GM19023 (cell line): ENCODE measurements around the gene GUCA1A.
"Not testable (repeated sequence)": the region's sequence is repeated elsewhere in the genome, so short reads cannot be mapped to it uniquely, and the experiment has no call there.

Experiments
- ATAC-seq: cut with Tn5 transposase; IDR thresholded peaks from one replicate; pipeline ENCODE4 v1.9.1; 2021; ENCODE audit warnings: mild to moderate bottlenecking, moderate library complexity; ENCODE audit not compliant: unreplicated experiment

GUCA1A gene

DNA sequence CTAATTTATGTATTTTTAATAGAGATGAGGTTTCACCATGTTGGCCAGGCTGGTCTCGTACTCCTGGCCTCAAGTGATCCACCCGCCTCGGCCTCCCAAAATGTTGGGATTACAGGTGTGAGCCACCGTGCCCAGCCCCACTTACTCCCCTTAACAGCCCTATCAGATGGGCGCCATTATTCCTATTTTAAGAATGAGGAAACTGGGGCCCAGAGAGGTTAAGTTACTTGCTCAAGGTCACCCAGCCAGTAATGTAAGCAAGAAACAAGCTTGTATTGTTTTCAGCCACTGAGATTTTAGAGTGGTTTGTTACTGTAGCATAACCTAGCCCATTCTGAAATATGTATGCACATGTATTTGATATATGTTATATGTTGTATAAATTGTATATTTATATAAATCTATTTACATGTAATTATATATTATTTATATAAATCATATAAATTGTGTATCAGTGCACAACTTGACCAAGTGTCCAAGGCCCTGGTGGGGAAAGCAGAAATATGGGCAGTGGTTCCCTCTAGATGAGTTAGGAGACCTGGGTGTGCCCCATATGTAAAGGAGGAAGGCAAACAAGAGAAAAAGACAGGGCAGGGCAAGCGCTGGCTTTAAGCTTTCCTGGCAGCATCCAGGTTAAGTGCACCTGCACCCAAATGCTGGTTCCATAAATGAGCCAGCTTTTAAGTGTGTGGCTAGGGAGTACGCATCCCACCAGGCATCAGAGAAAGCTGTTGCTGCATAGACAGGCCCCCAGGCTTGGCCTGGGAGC, 1.2 kb upstream of the GUCA1A start:
- ATAC-seq = no peak

DNA sequence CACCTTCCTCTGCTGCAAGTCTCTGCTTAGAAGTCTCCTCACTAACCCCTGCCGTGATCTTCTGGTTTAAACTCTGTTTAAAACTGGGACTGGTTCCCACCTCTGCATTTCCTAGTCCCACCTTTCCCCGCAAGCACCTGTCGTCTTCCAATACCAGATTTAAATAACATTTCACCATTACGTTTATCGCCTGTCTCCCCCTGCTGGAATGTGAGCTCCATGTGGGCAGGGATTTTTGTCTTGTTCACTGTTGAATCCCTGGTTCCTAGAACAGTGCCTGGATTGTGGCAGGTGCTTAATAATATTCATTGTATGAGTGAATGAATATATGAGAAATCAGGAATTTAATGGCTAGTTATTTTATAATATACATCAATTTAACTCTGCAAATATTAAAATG, 2.7 kb downstream of the GUCA1A start:
- no peak for ATAC-seq

DNA sequence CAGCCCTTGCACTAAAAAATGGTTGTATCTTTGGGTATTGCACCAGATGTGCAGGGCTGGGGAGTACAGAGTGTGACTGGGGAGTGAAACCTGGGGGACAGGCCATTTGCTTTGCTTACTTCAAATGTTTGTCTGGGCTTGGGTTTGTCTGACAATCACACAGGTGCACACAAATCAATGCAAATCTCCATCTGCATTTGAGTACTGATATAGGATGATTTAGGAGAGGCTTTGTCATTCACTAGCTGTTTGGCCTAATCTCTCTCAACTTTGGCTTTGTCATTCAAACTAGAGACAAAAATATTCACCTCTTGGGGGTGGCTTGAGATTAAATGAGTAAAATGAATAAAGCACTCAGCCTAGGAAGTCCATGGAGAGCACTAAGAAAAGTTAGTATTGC, 3.8 kb downstream of the GUCA1A start:
- no peak for ATAC-seq

DNA sequence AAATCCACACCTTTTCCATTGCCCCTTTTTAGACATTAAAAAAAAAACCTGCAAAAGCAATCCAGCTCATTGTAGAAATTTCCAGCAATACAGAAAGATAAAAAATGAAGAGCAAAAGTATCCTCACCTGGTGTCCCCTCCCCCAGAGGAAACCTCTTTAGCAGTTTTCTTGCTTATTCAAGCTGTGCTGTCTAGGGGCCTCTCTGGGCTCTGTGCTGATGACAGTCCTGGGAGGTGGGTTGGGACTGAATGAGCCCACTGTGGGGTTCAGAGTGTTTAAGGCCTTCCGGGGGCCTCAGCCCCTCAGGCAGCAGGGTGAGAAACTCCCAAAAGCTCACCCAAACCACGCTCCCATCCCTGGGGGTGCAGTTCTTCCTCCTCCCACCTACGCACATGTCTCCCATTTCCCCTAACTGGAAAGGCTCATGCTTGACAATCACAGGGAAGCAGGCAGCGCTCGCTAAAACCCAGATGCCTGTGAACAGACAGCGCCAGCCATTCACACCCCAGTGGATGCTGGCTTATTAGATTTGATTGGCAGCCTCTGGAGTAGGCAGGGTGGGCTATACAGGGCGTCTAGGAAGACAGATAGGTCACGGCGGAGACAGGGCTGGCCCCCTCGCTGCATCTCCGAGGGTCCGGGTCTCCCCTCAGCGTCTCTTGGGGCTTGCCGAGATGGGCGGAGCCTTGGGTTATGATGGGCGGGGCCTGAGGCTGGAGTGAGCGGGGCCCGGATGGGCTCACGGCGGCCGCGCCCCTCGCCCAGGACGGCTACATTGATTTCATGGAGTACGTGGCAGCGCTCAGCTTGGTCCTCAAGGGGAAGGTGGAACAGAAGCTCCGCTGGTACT, 4.6 kb downstream of the GUCA1A start:
- ATAC-seq = no peak

DNA sequence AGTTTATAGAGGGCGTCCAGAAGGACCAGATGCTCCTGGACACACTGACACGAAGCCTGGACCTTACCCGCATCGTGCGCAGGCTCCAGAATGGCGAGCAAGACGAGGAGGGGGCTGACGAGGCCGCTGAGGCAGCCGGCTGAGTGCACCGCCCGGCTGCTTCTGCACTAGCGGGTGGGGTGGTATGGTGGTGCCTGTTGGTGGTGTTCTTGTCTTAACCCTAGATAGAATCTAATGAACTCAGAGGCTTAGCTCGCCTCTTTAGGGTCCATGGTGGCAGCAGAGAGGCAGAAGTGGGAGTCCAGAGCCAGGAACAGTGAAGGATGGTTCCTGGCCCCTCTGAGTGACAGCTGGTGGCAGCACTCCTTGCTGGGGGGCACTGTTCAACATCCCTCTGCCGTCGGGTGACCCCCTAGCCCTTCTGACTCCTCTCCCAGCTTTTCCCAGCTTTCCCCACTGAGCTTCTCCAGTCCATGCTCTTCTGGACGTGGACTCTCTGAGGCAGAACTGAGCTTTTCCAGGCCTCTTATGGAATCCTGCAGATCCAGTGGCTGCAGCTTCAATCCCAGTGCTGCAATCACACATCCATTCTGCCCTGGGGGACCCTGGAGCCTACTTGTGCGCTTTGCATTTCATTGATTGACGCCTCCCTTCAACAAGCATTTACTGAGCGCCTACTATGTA, 6.2 kb downstream of the GUCA1A start:
- no peak for ATAC-seq

DNA sequence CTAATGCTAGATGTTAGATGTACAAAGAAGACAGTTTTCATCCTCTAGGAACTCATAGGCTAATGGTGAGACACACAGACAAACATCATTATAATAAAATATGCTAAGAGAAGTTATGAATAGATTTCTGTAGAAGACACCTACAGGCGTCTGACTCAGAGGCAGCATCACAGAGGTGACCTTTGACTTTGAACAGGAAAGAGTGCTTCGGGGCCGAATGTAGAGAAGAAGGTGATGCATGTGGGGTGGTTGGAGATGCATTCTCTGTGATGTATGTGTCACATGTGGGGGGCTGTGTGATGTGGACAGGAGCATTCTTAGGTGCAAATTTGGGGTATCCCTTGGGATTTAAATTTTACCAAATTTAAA, 6.8 kb downstream of the GUCA1A start:
- no peak for ATAC-seq

DNA sequence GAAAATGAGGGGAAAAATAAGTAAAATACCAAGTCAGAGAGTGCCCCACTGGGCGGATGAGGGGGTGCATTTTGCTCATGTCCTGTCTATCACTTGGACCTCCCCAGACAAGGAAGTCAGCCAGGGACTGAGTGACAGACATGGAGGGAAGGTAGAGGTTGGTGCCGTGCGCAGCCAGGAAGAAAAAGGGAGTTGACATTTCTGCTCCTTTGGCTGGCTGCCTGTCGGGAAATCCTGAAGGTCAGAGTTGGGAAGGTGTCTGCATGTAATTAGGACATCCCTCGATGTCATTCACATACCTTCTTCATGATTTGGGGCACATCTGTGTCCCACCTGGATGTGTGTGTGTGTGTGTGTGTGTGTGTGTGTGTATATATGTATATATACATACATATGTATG, 8.9 kb downstream of the GUCA1A start:
- ATAC-seq = no peak

DNA sequence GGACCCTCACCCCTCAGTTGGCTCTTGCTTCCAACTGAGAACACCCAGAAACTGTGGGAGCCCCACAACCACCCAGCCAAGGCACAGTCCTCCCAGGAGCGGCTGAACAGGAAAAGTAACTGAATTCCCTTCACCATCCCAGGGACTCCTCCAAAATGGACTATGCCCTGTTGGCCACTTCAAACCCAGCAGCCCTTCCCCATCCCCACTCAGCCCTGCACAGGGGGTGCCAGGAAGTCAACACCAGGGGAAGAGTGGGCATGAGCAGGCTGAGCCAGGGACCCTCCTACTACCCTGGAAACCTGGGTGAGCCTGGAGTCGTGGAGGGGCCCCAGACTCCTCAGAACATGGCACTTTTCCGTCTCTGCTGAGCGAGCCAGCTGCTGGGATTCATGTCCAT, 11.3 kb downstream of the GUCA1A start:
- no peak for ATAC-seq

DNA sequence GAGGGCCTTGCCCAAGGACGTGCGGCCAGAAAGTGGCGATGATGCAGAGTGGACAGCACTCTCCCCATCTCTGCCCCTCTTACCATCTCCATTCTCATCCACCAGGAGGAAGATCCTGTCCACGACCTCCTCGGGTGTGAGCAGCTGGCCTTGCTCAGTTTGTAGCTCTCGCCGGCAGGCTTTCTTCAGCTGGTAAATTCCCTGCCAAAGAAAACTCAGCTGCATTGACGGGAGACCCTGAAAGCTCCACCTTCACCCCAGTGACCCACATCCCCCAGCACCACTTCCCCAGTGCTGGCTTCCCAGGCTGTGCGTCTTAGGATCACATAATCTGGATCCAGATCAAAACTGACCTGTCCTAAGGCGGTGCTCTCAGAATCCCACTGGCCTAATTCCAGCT, 12.4 kb downstream of the GUCA1A start:
- no peak for ATAC-seq

DNA sequence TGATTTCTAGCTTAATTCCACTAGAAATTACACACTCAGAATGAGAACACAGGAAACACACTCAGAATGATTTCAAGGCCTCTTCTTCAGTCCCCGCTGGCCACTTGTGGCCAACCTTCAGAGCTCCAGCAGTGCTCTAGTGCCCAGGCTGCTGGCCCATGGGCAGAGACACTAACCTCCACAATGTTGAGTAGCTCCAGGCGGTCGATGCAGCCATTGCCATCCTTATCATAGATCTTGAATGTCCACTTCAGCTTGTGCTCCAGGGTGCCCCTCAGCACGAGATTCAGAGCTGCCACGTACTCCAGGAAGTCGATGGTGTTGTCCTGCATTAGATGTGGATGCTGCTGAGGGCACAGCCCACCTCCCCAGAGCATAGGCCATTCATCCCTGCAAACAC, 15.2 kb downstream of the GUCA1A start:
- no peak for ATAC-seq

DNA sequence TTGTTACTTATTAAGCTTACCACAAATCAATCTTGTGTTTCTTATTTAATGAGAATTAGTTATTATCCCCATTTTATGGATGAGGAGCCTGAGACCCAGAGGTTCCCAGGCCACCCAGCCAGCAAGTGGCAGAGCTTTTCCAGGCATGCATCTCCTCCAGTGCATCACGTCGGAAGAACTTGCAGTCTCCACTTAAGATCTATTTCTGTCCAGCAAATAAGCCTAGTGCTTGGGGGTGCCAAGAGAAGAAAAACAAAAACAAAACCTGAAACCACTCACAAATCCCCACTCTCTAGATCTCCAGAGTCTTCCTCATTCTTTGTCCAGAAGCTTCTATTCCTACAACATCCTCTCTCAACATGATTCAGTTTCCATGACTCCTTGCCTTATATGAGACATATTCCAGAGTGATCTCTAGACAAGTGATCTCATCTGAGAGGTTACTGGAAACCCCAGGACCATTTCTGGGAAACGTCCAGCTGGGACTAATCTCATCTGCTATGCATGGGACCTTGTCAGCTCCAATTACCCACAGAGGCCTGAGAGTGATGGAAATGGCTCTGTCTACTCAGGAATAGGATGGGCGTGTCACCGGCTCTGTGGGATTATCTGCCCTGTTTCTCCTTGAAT, 17.5 kb downstream of the GUCA1A start:
- ATAC-seq = no peak

DNA sequence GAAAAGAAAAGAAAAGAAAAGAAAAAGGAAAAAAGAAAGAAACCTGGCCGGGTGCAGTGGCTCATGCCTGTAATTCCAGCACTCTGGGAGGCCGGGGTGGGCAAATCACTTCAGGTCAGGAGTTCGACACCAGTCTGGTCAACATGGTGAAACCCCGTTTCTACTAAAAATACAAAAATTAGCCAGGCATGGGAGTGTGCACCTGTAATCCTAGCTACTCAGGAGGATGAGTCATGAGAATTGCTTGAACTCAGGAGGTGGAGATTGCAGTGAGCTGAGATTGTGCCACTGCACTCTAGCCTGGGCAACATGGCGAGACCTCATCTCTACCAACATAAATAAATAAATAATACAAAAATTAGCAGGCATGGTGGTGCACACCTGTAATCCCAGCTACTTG, 19.2 kb downstream of the GUCA1A start:
- ATAC-seq = not testable (repeated sequence)

DNA sequence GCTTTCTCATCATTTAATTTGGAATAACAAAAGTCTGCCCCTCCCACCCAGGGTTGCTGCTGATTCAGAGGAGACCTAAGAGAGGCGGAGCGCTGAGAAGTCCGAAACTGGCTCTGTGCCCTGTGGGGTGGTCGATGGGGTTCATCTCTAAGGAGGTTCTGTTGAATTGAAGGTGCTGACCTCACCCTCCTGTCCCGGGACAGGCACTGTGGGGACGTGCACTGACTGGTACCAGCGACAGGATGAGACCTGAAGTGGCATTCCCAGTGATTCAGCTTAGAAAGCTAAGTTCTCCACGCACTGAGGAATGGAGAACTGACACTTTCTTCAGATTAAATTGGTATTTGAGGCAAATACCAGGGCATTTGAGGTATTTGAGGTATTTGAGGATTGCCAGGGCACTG, 20.3 kb downstream of the GUCA1A start:
- no peak for ATAC-seq

DNA sequence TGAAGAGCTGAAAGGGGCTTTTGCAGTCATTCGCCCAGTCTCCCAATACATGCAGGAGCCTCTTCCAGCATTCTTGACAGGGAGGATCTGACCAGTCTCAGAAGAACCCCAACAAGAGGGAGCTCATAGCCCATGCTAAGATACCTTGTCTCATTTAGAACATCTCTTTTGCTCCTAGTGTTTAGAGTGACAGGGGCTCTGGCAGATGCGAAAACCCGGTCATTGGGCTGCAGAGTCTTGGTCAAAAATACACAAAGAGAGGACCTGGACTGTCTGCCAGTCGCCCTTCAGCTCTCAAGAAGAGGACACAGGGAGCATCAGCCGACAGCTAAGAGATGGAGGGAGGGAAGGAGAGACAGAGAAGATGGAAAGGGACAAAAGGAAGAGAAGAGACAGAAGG, 20.9 kb downstream of the GUCA1A start:
- no peak for ATAC-seq

DNA sequence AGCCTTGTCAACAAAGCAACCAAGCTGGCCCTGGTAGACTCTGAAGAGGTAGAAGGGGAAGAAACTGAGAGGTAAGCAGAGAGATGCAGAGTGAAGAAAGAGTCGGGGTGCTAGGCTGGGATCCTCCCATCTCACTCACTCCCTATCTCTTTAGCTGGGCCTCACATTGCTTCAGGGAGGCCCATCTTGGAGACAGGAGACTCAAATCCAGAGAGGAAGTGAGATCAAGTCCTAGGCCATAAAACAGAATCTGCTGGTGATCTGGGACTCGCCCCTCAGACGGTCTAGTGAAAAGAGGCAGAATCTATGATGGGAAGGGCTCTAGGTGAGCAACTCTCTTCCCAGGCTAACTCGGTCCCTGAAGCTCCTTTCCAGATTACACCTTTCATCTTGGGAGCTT, 22.3 kb downstream of the GUCA1A start:
- ATAC-seq = no peak

DNA sequence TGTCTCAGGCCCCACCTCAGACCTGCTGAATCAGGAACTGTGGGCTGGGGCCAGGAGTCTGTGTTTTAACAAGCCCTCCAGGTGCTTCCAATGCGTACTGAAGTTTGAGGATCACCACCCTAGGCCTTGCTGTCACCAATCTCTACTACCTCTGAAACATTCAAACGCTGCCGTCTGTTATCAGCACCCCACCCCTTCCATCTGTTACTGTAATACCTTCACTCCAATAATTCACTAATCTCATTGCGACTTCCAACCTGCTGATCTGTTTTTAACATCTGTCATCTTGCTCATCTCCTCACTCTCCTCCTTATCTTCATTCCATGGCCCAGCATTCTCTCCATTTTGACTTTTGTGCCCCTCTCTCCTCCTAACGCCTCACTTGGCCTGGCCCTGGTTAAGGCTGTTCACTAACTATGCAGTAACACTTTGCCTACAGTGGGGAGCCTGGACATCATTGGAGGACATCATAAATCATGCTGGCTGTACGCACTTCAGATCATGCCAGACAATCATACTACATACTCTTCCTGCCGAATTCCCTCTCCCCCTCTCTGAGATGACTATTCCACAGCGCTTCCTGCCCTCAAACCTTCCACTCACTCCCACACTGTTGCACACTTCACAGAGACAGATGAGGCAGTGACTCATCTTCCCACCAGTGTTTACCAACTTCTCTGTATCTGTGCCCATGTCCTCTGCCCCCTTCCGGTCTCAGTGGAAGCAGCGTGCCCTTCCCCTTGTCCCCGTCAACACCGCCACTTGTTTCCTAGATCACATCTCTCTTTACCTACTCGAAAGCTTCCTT, 24.6 kb downstream of the GUCA1A start:
- ATAC-seq = no peak

DNA sequence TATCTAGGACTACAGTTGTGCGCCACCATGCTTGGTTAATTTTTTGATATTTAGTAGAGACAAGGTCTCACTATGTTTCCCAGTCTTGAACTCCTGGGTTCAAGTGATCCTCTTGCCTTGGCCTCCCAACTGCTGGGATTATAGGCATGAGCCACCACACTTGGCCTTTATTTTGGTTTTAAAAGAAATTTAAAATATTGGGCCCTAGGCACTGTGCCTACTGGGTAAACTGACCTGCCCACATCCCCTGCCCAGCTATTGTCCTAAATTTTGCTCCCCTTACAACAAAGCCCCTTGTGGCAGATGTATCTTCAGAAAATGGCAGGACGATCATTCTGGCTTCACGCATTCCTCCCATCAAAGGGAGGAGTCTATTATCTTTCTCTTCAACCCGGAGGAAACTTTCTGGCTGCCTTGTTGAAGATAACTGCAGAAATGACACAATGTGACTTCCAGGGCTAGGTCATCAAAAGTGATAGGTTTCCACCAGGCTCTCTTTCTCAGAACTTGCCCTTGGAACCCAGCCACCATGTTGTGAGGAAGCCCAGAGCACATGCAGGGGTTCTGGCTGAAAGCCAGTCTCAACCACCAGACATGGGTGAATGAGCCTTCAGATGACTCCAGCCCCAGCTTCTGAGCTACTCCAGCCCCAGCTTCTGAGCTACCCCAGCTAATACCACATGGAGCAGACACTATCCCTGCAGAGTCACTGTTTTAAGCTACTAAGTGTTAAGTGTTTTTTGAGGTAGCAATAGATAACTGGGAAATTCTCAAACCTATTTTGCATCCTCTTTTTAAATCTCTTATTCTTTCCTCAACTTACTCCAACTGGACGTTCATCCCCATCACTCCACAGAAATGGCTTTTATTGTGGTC, 26.2 kb downstream of the GUCA1A start:
- no peak for ATAC-seq

DNA sequence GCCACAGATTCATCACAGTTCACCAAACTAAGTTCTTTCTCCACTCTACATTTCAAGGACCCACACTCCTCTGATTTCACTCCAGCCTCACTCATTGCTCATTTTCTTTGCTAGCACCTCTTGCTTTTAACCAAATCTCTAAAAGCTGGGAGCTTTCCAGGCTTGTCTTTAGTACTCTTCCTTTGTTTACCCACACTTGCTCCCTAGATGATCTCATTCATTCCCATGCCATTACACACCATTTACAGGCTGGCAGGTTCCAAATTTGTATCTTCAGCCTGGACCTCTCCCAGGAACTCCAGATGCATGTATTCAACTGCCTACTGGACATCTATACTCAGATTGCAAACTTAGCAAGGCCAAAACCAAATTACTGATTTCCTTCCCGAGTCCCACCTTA, 26.9 kb downstream of the GUCA1A start:
- ATAC-seq = no peak

DNA sequence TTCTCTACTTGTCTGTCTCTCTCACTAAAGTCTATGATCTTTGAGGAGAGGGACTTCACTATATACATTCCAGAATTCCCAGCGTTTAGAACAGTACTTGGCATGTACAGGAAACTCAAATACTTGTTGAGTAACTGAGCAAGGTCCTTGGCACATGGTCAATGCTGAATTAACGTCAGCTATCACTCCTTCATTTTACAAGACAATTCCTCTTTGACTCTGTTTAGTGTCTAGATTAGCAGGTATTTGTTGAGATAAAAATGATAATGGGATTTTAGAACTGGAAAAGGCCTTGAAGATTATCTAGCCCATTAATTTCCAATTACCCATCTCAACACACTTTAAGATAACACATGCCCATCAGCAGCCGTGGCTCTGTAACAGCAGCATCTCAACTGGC, 28.2 kb downstream of the GUCA1A start:
- no peak for ATAC-seq
